ENCODE measurements around the gene USP43. TPM values are rescaled to one million over a fixed set of nuclear protein-coding genes. Genes with fewer than 3 reads are reported as not detected.
A peak's percentile ranks its signal among the peaks of the same experiment; 100 is the strongest.

USP43 gene
- polyA plus RNA-seq, 1 donor (not counting 4 experiments of a cell fraction or from before 2014, with no cell fraction given): 2.2 TPM

DNA sequence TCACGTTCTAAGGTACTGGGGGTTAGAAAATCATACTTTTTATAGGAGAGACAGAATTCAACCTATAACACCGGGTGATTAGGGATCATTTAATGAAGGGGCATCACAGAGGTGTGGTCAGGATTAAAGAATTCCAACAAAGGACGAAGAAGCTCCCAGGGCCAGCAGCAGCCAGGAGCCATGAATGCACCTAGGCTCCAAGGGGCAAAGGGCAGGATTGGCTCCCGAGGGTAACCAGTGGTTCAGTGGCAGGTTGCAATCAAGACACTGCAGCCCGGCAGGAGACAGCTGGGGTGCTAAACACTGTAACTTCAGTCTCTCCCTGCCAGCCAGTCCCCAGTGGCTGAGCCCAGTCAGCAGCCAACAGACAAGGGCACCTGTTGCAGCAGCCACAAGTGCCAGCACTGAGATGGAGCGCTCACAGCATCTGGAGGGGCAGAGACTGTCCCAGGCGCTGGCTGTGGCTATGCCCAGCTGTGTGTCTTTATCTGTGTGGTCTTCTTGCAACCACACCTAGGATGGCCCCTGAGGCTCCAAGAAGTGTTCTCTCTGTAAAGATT, 122.2 kb downstream of the USP43 start:
- dilution Hi-C loops (cut with MboI; ENCODE audit: extremely low pct_ligation_motif_present, low sequenced_read_pairs): no loop called here

DNA sequence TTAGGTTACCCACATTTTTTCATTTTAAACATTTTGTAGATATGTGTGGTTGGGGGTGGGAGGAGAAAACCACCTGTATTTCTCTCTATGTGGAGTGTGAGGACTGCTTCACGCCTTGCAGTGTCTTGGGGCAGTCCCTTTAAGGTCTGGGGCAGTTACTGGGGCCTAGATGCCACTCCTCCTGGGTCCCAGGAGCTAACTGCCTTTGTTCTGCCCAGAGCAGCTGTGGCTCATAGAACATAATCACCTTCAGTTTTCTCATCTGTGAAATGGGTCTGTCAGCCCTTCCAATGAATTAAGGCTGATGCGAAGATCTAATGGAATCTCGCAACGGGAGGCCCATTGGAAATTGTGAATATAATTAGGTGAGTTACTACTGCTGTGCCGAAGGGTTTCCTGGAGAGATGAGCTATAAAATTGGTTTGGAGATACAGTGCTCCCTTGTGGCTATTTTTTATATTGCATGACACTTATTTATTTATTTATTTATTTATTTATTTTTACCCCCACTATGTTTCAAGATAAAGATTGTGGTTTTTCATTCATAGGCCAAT, 123.1 kb downstream of the USP43 start:
- H3K36me3 ChIP-seq (ENCODE audit: control insufficient read depth in 2 of 2, extremely low read depth in 1 of 2, insufficient read depth in 2 of 2, low read length in 2 of 2): no peaks in the 10 kb centered on the region
- H3K9ac ChIP-seq (ENCODE audit: control insufficient read depth, extremely low read depth, insufficient read depth, low read length): no peak overlapping the region
- no peaks in the 10 kb centered on the region for H3K79me2 ChIP-seq (ENCODE audit: control insufficient read depth, insufficient read depth, low read length)
- H3K4me3 ChIP-seq (ENCODE audit: control insufficient read depth in 2 of 3, extremely low read depth in 1 of 3, insufficient read depth in 2 of 3, low read depth in 1 of 3, low read length in 3 of 3): no peak overlapping the region
- no peak for TF ChIP-seq EZH2 (IDR thresholded peaks at IDR 0.05; ENCODE audit: low read length)
- peak in 1 of 3 experiments; percentile 27 for TF ChIP-seq CTCF (optimal IDR thresholded peaks at IDR 0.05 in 1 of 3, IDR thresholded peaks at IDR 0.05 in 1 of 3, conservative IDR thresholded peaks at IDR 0.05 in 1 of 3; ENCODE audit: extremely low read depth in 1 of 3, insufficient read depth in 2 of 3, low read length in 3 of 3)
- H3K9me3 ChIP-seq (ENCODE audit: control insufficient read depth, low read depth, low read length): no peaks in the 10 kb centered on the region
- FAIRE-seq (no peak), DNase-seq (ENCODE audit: low read depth, low spot score) (no peak)
- H3K27ac ChIP-seq (ENCODE audit: control insufficient read depth, insufficient read depth, low read length): no peak overlapping the region
- H3K4me2 ChIP-seq (ENCODE audit: control insufficient read depth, extremely low read depth, insufficient read depth, low read depth, low read length): no peak overlapping the region
- no peaks in the 10 kb centered on the region for H4K20me1 ChIP-seq (ENCODE audit: control insufficient read depth, extremely low read depth, insufficient read depth, low read length)
- dilution Hi-C loops (cut with MboI; ENCODE audit: extremely low pct_ligation_motif_present, low sequenced_read_pairs): no loop called here
- no peaks in the 10 kb centered on the region for H3K9me1 ChIP-seq (ENCODE audit: control insufficient read depth, extremely low read depth, insufficient read depth, low read length)
- peak overlapping the region; percentile 23 for H2AFZ ChIP-seq (ENCODE audit: control insufficient read depth, low read length)
- H3K27me3 ChIP-seq (ENCODE audit: control insufficient read depth, extremely low read depth, insufficient read depth, low read length): no peaks in the 10 kb centered on the region
- H3K4me1 ChIP-seq (ENCODE audit: control insufficient read depth, extremely low read depth, insufficient read depth, low read length): no peaks in the 10 kb centered on the region

More for the DNA sequence above, 122.2 kb downstream of the USP43 start:
- Histone ChIP-seq H3K79me2 (ENCODE audit: control insufficient read depth, insufficient read depth, low read length) (no peaks in the 10 kb centered on the region), H4K20me1 (ENCODE audit: control insufficient read depth, extremely low read depth, insufficient read depth, low read length) (no peaks in the 10 kb centered on the region), H3K27me3 (ENCODE audit: control insufficient read depth, extremely low read depth, insufficient read depth, low read length) (no peaks in the 10 kb centered on the region), H3K9ac (ENCODE audit: control insufficient read depth, extremely low read depth, insufficient read depth, low read length) (no peak overlapping the region), H3K9me3 (ENCODE audit: control insufficient read depth, low read depth, low read length) (no peaks in the 10 kb centered on the region), H3K27ac (ENCODE audit: control insufficient read depth, insufficient read depth, low read length) (no peak overlapping the region), H3K36me3 (ENCODE audit: control insufficient read depth in 2 of 2, extremely low read depth in 1 of 2, insufficient read depth in 2 of 2, low read length in 2 of 2) (no peaks in the 10 kb centered on the region), H3K9me1 (ENCODE audit: control insufficient read depth, extremely low read depth, insufficient read depth, low read length) (no peaks in the 10 kb centered on the region), H3K4me3 (ENCODE audit: control insufficient read depth in 2 of 3, extremely low read depth in 1 of 3, insufficient read depth in 2 of 3, low read depth in 1 of 3, low read length in 3 of 3) (no peak overlapping the region), H3K4me1 (ENCODE audit: control insufficient read depth, extremely low read depth, insufficient read depth, low read length) (no peaks in the 10 kb centered on the region), H3K4me2 (ENCODE audit: control insufficient read depth, extremely low read depth, insufficient read depth, low read depth, low read length) (no peak overlapping the region), H2AFZ (ENCODE audit: control insufficient read depth, low read length) (no peak overlapping the region)
- FAIRE-seq (no peak), DNase-seq (ENCODE audit: low read depth, low spot score) (no peak)
- TF ChIP-seq EZH2 (IDR thresholded peaks at IDR 0.05; ENCODE audit: low read length): no peak
- no peak for TF ChIP-seq CTCF (optimal IDR thresholded peaks at IDR 0.05 in 1 of 3, IDR thresholded peaks at IDR 0.05 in 1 of 3, conservative IDR thresholded peaks at IDR 0.05 in 1 of 3; ENCODE audit: extremely low read depth in 1 of 3, insufficient read depth in 2 of 3, low read length in 3 of 3)

Measured in keratinocyte (primary cell).